Activated naive CD8-positive, alpha-beta T cell treated with anti-CD3 and anti-CD28 coated beads, Interleukin-2, amount 50 U/mL, for 16 hours (primary cell): ENCODE results near the gene FMNL3.
A peak's percentile ranks its signal among the peaks of the same experiment; 100 is the strongest.

Experiments
- DNase-seq: peaks from one replicate; pipeline ENCODE4 v3.0.0-alpha.2; 2020; ENCODE audit warnings: low read depth, low spot score

The FMNL3 gene

GRCh38 chr12:49652921-49653520 lies 54.2 kb downstream of the FMNL3 start:
- DNase-seq, result no peak

GRCh38 chr12:49651855-49652254 lies 55.4 kb downstream of the FMNL3 start:
- DNase-seq, result no peak

- DNase-seq, result no peak
Observed at GRCh38 chr12:49649892-49650291, 57.3 kb downstream of the FMNL3 start.

- DNase-seq, result no peak
Observed at GRCh38 chr12:49649445-49649844, 57.8 kb downstream of the FMNL3 start.

GRCh38 chr12:49648712-49649003 lies 58.5 kb downstream of the FMNL3 start:
- DNase-seq, result no peak

- no peak for DNase-seq
Observed at GRCh38 chr12:49647827-49648711, 59.1 kb downstream of the FMNL3 start.

GRCh38 chr12:49646871-49647654 lies 60.1 kb downstream of the FMNL3 start:
- DNase-seq, result no peak

GRCh38 chr12:49646331-49646830 lies 60.8 kb downstream of the FMNL3 start:
- DNase-seq, result no peak

- no peak for DNase-seq
Observed at GRCh38 chr12:49645146-49646039, 61.8 kb downstream of the FMNL3 start.

GRCh38 chr12:49644620-49644994 lies 62.6 kb downstream of the FMNL3 start:
- DNase-seq, result peak; percentile 68

GRCh38 chr12:49643961-49644619 lies 63.1 kb downstream of the FMNL3 start:
- no peak for DNase-seq

- no peak for DNase-seq
Observed at GRCh38 chr12:49643135-49643534, 64.1 kb downstream of the FMNL3 start.

GRCh38 chr12:49642370-49642802 lies 64.8 kb downstream of the FMNL3 start:
- no peak for DNase-seq

GRCh38 chr12:49641748-49642369 lies 65.3 kb downstream of the FMNL3 start:
- no peak for DNase-seq

- peak; percentile 27 for DNase-seq
Observed at GRCh38 chr12:49636979-49637755, 70.0 kb downstream of the FMNL3 start.

GRCh38 chr12:49636574-49636973 lies 70.6 kb downstream of the FMNL3 start:
- DNase-seq, result no peak

- no peak for DNase-seq
Observed at GRCh38 chr12:49635656-49636055, 71.5 kb downstream of the FMNL3 start.

- DNase-seq, result no peak
Observed at GRCh38 chr12:49635036-49635435, 72.2 kb downstream of the FMNL3 start.

- no peak for DNase-seq
Observed at GRCh38 chr12:49633703-49634345, 73.4 kb downstream of the FMNL3 start.
